Measurements from ENCODE around the gene IQCK. TPM values are rescaled to one million over a fixed set of nuclear protein-coding genes. Genes with fewer than 3 reads are reported as not detected.

The IQCK gene
- total RNA-seq, 1 experiment from 2014 or later = 11.7 TPM

DNA sequence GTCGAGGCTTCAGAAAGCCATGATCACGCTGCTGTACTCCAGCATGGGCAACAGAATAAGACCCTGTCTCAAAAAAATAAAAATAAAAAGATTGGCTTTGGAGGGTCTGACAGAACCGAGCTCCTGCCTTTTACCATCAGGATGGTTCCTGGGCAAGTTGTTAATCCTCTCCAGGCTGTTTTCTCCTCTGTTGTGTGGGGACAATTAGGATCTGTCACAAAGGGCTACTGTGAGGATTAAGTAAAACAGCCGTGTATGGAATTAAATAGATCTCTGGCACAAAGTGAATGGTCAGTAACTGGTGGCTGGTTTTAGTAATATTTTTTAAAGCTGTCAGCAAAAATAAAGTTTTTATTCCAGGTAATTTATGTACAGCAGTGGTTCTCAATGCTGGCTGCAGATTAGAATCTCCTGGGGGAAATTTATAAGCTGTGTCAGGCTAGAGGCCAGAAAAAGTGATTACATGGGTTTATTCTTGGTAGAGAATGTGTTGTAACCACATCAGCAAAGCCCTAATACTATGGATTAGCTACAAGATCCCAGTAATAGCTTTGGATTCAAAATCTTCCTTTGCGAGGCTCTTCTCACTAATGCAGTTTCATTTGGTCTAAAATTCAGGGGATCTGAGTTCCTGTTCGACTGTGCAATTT lies 119.4 kb downstream of the IQCK start:
- DNase-seq (ENCODE audit: low spot score) = no peak

DNA sequence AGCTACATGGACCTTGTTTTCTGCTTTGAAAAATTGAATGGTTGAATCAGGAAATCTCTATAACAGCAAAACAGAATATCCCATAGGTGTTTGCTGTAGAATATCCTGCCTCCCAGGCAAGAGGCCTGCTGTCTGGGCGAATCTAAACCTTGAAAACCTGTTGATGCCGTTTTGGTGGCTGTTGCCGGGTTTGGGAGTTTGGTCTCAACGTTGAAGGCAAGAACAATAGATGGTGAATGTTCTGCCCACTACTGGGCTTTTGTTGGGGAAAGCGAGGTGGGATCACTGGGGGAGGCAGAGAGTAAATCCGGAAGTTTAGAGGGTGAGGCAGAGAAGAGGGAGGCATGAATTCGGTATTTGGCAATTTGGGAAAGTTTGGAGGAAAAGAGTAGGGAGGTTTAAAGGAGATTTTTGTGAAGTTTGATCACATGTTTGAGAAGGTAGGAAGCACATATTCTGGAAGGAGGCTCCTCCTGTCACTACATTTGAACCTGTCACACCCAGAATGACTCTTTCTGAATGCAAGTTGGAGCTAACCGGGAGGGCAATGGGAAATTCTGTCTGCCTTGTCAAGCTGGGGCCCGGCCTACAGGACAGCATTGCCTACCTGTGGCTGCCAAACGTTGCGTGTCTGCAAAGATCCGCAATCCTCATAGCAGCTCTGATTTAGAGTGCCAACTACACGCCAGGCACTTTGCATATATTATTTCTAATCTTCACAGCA lies 120.1 kb downstream of the IQCK start:
- no peak for DNase-seq (ENCODE audit: low spot score)

DNA sequence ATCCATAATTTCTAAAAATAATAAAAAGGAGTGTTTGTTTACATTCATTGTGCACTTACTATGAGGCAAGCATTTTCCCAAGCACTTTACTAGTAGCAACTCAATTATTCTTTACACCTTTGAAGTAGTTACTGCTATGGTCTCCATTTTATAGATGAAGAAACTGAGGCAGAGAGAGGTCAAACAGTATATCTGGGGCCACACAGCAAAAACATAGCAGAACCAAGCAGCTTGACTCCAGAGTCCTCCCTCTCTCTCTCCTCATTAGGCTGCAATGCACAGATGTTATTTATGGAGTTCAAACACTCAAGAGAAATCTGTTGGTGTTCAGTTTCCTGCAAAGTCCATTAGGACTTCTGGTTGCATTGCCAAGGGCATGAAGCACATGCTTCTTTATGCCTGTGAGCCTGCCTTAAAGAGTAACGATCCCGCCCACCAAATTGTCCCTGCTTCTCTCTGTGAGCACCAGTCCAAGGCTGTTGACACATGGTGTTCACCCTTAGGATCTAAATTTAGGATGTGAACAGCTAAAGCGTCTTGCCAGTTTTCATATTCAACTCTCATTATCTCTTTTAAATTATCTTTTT lies 122.5 kb downstream of the IQCK start:
- DNase-seq (ENCODE audit: low spot score) = no peak

DNA sequence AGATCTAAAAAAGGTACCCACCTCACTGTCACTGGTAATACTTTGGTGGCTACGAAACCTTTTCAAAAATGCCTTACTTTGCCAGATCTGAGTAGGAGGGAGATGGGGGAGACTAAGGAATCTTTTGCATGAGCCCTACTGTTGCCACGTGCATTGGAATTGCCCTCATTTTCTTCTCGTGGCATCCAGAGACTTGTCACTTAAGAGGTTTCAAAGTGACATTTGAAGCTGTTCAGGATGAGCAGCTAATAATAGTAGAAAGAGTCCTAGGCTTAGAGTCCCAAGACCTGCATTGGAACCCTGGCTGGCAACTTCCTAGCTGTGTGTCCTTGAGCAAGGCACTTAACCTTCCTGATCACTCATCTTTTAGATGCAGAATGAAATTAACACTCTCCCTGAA lies 123.1 kb downstream of the IQCK start:
- DNase-seq (ENCODE audit: low spot score) = no peak

DNA sequence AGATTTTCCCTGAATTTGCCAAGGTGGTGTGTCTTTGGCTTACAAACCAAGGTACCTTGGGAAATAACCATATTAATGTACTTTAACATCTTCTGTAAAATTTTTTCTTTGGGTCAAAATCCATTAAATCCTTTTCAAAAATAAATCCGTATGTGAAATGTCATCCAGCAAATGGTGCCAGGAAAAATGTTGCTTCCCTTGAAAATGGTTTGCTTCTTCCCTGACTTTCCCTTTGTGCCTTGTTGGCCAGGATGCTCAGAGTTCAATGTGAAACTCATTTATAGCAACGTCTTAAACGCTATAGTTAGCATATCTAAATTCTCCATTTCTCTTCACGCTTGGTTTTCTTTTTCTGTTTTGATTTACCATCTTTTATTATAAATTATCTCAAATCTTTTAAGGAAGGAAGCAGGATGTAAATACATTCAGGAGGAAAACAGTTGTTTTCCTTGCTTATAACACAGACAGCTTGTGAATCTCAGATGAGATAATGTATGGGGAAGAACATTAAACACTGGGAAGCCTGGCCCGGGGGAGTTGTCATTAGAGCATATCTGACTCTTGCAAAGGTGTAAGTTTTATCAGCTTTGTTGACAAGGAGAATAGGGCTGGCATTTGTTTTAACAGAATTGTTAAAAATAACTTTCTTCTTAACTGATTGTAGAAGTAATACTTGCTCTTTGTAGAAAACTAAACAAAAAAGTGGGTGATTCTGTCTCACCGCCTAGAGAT lies 124.5 kb downstream of the IQCK start:
- no peak for DNase-seq (ENCODE audit: low spot score)

DNA sequence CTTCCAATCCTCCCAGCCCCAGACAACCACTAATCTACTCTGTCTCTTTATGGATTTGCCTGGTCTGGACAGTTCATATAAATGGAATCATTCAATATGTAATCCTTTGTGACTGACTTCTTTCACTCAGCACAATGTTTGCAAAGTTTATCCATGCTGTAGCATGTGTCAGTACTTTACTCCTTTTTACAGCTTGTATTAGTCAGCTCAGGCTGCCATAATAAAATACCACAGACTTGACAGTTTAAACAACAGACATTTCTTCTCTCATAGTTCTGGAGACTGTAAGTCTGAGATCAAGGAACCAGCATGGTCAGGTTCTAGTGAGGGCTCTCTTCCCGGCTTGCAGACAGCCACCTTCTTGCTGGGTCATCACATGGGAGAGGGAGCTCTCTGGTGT lies 125.3 kb downstream of the IQCK start:
- no peak for DNase-seq (ENCODE audit: low spot score)

DNA sequence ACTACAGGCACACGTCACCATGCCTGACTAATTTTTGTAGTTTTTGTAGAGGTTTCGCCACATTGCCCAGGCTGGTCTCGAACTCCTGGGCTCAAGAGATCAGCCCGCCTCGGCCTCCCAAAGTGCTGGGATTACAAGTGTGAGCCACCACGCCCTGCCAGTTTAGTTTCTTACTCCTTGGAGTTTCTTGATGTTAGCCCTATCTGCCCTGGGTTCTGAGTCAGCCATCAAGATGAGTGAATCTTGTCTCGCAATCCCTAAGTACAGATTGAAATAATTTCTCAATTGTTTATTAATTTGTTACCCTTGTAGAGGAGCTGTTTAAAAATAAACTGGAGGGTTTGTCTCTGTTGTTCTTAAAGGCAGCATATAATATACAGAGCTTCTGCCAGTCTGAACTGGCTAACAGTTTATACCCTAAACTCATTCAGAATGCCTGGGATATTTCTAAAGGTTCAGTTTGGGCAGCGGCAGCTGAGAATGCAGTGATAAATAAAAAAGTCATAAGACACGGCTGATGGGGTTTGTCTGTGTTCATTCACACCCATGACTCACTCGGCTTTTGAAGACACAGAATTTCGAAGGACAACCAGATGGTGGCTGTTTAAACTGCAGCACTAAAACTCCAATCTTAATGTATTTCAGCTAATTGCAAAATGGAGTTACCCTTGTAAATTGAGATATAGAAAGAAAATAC lies 127.0 kb downstream of the IQCK start:
- DNase-seq (ENCODE audit: low spot score) = peak; percentile 42

DNA sequence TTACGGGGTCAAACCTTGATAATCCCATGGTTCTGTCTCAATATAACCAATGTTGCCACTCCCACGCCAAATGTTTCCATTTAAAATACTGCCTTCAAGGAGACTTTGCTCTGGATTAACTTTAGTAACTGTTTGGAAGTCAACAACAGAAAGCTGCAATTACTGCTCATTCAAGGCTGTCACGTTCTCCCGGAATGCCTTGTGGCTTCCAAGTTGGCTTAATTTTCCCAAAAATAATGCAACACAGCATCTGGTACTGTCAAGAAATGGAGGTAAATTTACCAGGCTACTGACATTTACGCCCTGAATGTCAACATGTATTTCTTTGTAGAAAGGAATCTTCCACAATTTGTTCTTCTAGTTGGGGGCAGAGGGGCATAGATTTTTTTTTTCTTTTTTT lies 128.4 kb downstream of the IQCK start:
- DNase-seq (ENCODE audit: low spot score) = no peak

DNA sequence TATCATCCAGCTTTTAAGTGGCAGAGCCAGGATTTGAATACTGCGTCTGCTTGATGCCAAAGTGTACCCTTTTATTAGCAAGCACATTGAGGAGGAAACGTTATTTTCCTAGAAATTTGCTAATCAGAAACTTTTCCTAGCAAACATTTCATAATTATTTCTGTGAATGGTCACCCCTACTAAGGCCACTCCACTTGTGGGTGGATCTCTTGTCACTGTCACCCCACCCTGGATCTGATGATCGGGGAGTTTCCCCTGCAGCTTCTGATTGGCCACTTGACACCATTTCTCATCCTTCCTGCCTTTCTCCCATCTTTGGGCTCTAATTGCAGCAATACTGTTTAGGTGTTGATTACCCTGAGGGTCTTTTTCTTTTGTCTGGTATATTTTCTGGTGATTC lies 130.7 kb downstream of the IQCK start:
- no peak for DNase-seq (ENCODE audit: low spot score)

DNA sequence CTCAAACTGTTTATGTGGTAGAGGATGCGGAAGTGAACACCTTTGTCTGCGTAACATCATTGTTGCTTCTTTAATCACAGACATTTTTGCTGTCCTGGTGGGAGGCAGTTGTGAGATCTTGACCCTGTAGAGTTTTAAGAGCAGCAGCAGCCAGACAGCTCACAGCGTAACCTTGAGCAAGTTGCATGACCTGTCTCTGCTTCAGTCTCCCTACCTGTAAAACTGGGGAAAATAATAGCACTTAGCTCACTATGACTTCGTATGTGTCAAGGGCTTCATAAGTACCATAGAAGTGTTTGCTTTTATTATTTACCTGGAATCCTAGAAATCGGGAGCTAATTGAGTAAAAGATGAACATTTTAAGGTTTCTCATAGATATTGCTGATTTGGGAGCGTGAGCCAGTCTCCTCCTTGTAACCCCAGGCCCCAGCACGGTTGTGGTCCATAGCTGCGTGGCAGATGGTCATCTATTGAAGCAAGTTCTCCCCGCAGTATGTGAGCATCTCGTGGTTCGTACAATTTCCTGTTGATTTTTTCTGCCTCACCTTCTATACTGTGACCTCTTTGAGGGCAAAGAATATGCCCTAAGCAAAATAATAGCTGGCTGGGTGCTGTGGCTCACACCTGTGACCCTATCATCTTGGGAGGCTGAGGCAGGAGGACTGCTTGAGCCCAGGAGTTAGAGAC lies 132.2 kb downstream of the IQCK start:
- no peak for DNase-seq (ENCODE audit: low spot score)

DNA sequence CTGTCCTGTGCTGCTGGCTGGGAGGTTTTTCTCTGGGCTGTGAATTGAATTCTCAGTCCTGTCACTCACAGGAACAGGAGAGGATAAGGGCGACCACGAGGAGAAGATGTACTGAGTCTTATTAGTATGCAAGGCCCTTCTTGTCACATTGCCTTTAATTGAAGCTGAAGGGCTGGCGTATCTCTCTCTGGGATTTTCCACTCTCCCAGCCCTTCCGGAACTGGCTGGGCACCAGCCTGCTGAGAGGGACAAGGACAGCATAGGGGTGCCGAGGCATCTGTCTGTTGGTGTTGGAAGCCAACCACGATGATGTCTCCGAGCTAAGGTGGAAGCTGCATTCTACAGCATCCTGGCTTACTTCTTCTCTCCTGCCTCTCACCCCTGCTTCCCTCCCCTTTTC lies 133.4 kb downstream of the IQCK start:
- DNase-seq (ENCODE audit: low spot score) = no peak

DNA sequence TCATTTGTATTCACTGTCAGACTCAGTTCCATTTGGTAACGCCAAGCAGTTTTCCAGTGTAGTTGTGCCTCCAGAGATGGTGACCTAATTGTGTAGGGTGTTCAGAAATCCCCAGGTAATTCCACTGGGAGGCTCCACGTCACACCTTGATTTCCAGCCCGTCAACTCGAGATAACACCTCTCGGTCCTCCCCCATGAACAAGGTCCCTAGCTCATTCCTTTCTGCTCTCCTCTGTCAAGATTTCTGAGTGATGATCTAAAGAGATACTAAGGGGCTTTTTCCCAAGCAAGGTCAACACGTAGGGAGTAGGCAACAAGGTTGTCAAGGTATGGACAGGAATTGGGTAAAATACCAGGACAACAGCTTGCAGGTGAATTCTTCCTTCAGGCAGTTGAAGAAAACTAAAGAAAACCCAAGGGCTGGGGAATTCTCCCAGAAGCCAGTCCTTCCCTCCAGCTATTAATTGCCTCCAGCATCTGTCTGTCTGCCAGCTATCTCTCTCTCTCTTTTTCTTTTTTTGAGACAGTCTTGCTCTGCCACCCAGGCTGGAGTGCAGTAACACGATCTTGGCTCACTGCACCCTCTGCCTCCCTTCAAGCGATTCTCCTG lies 135.2 kb downstream of the IQCK start:
- no peak for DNase-seq (ENCODE audit: low spot score)

DNA sequence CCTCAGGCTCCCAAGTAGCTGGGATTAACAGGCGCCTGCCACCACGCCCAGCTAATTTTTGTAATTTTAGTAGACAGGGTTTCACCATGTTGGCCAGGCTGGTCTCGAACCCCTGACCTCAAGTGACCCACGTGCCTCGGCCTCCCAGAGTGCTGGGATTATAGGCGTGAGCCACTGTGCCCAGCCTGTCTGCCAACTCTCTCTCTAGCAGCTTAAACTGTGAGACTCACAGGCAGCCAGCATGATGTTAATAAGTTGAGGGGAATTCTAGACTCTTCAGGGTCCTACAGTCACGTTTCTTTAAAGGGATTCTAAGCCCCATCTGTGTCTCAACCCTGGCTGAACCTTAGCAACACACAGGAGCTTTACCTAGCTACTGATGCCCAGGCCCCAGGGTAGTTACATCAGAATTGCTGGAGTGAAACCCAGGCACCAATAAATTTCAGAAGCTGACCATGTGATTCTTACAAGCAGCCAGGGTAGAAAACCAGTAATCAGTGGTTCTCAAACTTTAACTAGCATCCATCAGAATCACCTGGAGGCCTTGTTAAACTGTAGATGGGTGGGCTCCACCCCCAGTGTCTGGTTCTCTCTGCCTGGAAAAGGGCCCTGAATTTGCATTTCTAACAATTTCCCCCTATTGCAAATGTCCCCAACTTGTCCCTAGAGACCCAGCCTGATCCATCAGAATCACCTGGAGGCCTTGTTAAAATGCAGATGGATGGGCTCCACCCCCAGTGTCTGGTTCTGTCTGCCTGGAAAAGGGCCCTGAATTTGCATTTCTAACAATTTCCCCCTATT lies 135.9 kb downstream of the IQCK start:
- DNase-seq (ENCODE audit: low spot score) = no peak

DNA sequence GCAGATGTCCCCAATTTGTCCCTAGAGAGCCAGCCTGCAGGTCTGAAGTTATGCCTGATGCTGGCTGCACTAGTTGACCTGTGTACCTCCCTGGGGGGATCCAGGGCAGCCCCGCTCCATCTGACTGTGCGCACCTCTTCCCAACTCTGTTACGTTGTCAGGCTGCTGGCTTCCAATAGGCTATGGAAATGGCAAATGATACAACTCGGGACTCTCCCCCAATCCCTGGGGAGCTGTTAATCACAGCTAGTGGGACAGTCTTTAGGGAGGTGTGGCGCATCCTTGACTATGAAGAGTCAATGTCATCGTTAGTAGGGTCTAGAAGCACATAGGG lies 136.4 kb downstream of the IQCK start:
- no peak for DNase-seq (ENCODE audit: low spot score)

DNA sequence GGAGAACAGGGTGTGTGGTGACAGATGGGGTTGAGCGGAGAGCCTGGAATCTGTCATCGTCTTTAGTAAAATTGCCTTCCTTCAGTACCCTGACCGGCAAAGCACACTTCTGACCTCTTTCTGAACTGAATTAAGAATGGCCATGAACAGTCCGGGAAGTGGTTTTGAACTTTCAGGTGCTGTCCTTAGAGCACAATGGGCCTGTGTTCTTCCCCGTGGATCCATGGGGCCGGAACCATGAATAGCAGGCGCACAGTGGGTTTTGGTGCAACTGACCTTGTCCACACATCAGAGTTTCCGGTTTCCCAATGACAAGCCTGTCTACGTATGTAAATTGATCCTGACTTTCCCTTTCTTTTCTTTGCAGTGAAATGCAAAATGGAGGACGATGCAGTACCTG lies 138.0 kb downstream of the IQCK start:
- no peak for DNase-seq (ENCODE audit: low spot score)

DNA sequence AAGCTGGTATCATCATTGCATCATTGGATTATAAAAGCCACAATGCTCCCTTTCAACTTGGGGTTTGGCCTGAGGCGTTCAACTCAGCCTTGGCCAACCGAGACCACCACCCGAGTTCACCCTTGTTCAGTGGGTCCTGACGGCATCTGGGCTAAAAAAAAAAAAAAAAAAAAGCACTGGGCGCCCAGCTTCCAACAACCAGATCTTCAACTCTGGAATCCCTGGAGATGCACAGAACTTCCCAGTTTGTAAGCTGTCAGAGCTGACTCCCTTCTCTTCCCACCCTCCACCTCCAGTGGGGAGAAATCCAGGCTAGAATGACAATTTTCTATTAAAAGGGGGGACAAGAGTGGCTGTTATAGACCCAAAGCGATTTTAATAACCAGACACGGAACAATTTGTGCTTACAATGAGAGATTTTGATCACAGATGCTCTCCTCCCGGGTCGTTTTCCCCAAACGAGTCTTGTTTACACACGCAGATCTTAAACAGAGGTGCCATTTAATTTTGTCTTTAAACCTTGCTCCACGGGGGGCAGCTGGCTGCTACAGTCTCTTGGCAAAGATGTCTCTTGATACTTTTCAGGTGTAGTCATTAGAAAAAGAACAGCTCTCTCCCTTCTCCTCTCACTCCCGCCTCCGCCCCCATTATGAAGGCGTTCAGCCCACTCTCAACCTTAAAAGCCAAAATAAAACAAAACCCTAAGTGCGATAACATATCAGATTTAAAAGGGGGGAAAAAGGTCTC lies 139.7 kb downstream of the IQCK start:
- DNase-seq (ENCODE audit: low spot score) = no peak

DNA sequence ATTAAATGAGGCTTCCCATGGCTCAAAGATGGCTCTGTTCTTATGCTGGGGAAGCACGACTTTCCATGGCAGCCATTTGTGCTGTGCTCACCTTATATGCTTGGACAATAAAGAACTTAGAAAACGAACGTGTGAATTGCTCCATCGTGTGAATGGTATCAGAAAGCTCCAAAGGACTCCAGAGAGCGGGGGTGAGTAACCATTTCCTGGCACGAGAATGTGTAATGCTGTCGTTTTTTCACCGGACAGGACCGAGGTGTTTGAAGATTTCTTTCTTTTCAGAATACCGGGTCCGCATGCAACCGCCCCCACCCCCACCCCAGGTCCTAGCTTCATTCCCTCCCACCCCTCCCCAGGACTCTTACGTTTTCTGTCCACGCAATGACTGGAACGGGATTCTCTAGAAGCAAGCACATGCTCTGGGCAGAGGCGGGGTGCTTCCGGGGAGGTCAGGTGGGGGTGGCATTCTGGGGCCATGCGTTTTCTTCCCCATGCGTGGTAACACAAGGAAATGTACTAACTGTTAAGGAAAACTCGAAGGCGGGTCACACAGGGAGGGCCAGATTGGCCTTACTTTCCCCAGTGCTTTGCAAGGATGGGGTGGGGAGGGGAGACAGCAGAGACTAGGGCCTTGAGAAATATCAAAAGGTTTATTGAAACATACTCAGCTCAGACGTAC lies 140.4 kb downstream of the IQCK start:
- DNase-seq (ENCODE audit: low spot score) = no peak

DNA sequence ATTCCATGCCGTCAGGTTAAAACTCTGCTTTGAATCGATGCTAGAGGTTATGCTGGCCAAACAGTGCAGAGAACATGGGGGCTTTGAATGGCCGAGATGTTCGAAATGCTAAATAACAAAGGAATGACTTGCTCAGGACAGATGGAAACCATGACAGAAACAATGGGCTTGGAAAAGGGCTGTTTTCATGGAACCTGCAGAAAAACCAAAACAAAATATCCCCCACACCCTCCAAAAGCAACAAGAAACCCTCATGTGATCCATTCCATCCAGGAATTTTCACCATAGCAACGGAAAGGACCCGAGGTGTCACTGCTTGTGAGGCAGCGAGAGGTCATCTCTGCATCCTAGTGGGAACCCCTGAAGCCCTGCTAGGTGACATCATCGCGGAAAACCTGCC lies 141.1 kb downstream of the IQCK start:
- no peak for DNase-seq (ENCODE audit: low spot score)

DNA sequence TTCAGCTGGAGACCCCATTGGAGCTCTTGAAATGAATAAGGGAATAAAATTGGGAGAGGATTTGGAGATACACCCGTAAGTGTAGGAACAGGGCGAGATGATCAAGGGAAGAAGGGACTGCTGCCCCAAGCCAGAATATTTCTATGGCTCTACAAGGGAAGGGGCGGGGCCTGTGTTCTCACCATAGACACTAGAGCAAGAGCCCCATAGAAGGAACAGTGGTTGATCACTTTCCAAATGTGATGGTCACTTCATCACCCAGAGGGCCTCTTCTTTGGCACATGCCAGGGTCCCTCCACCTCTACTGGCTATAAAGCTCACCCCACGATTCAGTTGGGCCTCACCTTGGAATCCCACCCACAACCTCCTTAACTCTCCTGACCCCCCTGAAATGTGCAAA lies 141.5 kb downstream of the IQCK start:
- DNase-seq (ENCODE audit: low spot score) = no peak
